ENCODE data around the gene CMYA5.
"Not testable (repeated sequence)": the region's sequence is repeated elsewhere in the genome, so short reads cannot be mapped to it uniquely, and the experiment has no call there.

CMYA5 gene

GRCh38 chr5:79754865-79755555 is 65.4 kb downstream of the CMYA5 start:
- DNase-seq (ENCODE audit: insufficient read length), result no peak
- FAIRE-seq, result no peak
- TF ChIP-seq TAF1 (IDR thresholded peaks at IDR 0.05; ENCODE audit: borderline replicate concordance, low read depth, low read length) (no peak), POLR2A (IDR thresholded peaks at IDR 0.05; ENCODE audit: low read depth, low read length) (no peak), POLR2AphosphoS5 (IDR thresholded peaks at IDR 0.05; ENCODE audit: low read depth, low read length) (no peak)

GRCh38 chr5:79756076-79756475 is 66.4 kb downstream of the CMYA5 start:
- DNase-seq (ENCODE audit: insufficient read length) (no peak), FAIRE-seq (no peak)
- TF ChIP-seq POLR2A (IDR thresholded peaks at IDR 0.05; ENCODE audit: low read depth, low read length) (no peak), POLR2AphosphoS5 (IDR thresholded peaks at IDR 0.05; ENCODE audit: low read depth, low read length) (no peak), TAF1 (IDR thresholded peaks at IDR 0.05; ENCODE audit: borderline replicate concordance, low read depth, low read length) (no peak)

GRCh38 chr5:79759436-79759835 is 69.8 kb downstream of the CMYA5 start:
- DNase-seq (ENCODE audit: insufficient read length), result no peak
- FAIRE-seq, result no peak
- TF ChIP-seq POLR2A (IDR thresholded peaks at IDR 0.05; ENCODE audit: low read depth, low read length) (no peak), TAF1 (IDR thresholded peaks at IDR 0.05; ENCODE audit: borderline replicate concordance, low read depth, low read length) (no peak)

GRCh38 chr5:79759848-79760247 is 70.2 kb downstream of the CMYA5 start:
- no peak for TF ChIP-seq POLR2AphosphoS5 (IDR thresholded peaks at IDR 0.05; ENCODE audit: low read depth, low read length)
- TF ChIP-seq POLR2A (IDR thresholded peaks at IDR 0.05; ENCODE audit: low read depth, low read length), result no peak
- TF ChIP-seq TAF1 (IDR thresholded peaks at IDR 0.05; ENCODE audit: borderline replicate concordance, low read depth, low read length), result no peak
- DNase-seq (ENCODE audit: insufficient read length) (no peak), FAIRE-seq (no peak)

- TF ChIP-seq TAF1 (IDR thresholded peaks at IDR 0.05; ENCODE audit: borderline replicate concordance, low read depth, low read length) (no peak), POLR2A (IDR thresholded peaks at IDR 0.05; ENCODE audit: low read depth, low read length) (no peak), POLR2AphosphoS5 (IDR thresholded peaks at IDR 0.05; ENCODE audit: low read depth, low read length) (no peak)
- DNase-seq (ENCODE audit: insufficient read length), result no peak
- FAIRE-seq, result no peak
Measured at GRCh38 chr5:79762929-79763328, 73.3 kb downstream of the CMYA5 start.

DNA sequence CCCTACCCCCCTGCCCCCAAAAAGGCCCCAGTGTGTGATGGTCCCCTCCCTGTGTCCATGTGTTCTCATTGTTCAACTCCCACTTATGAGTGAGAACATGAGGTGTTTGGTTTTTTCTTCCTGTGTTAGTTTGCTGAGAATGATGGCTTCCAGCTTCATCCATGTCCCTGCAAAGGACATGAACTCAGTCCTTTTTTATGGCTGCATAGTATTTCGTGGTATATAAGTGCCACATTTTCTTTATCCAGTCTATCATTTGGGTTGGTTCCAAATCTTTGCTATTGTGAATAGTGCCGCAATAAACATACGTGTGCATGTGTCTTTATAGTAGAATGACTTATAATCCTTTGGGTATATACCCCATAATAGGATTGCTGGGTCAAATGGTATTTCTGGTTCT is 74.5 kb downstream of the CMYA5 start:
- FAIRE-seq; DNase-seq (ENCODE audit: insufficient read length): not testable (repeated sequence)

DNA sequence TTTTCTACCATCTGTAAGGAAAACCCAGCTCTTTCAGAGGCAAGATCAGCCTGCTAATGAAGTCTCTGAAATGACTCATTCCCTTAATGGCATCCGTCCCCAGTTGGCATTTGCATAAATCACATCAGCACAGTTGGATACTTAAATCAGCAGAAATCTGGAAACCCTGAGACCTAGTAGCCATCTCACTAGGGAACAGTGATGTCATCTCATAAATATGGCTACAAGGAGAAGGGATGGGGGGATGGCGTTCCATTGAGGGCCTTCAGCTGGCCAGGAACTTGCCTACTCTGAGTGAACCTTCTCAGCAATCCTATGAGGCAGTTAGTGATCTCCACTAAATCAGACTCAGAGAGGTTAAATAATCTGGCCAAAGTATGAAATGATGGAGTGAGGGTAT is 81.8 kb downstream of the CMYA5 start:
- TF ChIP-seq POLR2AphosphoS5 (IDR thresholded peaks at IDR 0.05; ENCODE audit: low read depth, low read length) (no peak), POLR2A (IDR thresholded peaks at IDR 0.05; ENCODE audit: low read depth, low read length) (no peak), TAF1 (IDR thresholded peaks at IDR 0.05; ENCODE audit: borderline replicate concordance, low read depth, low read length) (no peak)
- DNase-seq (ENCODE audit: insufficient read length) (no peak), FAIRE-seq (no peak)

- FAIRE-seq, result no peak
- DNase-seq (ENCODE audit: insufficient read length), result no peak
Measured at GRCh38 chr5:79772651-79773050, 83.0 kb downstream of the CMYA5 start.

DNA sequence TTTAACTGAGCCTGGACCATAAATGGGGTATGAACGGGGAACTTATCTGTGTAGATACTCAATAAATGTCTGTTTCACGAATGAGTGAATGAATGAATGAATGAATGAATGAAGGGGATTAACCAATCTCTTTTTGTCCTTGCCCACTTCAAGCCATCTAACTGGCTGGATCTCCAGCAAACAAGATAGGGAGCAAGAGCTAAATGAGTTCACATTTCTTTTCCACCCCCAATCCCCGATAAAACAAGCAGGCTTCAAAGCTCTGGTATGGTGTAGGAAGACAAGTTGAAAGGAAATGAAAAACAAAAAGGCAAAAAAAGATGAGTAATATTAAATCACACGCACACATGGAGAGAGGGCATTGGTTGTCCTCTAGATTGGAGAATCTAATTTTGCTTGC is 84.0 kb downstream of the CMYA5 start:
- FAIRE-seq (no peak), DNase-seq (ENCODE audit: insufficient read length) (no peak)
- no peak for TF ChIP-seq POLR2AphosphoS5 (IDR thresholded peaks at IDR 0.05; ENCODE audit: low read depth, low read length)
- TF ChIP-seq POLR2A (IDR thresholded peaks at IDR 0.05; ENCODE audit: low read depth, low read length), result no peak
- TF ChIP-seq TAF1 (IDR thresholded peaks at IDR 0.05; ENCODE audit: borderline replicate concordance, low read depth, low read length), result no peak

More at GRCh38 chr5:79772651-79773050, 83.0 kb downstream of the CMYA5 start:
- TF ChIP-seq TAF1 (IDR thresholded peaks at IDR 0.05; ENCODE audit: borderline replicate concordance, low read depth, low read length) (no peak), POLR2AphosphoS5 (IDR thresholded peaks at IDR 0.05; ENCODE audit: low read depth, low read length) (no peak), POLR2A (IDR thresholded peaks at IDR 0.05; ENCODE audit: low read depth, low read length) (no peak)

GRCh38 chr5:79774171-79774854 is 84.7 kb downstream of the CMYA5 start:
- DNase-seq (ENCODE audit: insufficient read length), result no peak
- no peak for TF ChIP-seq POLR2AphosphoS5 (IDR thresholded peaks at IDR 0.05; ENCODE audit: low read depth, low read length)
- no peak for TF ChIP-seq POLR2A (IDR thresholded peaks at IDR 0.05; ENCODE audit: low read depth, low read length)
- TF ChIP-seq TAF1 (IDR thresholded peaks at IDR 0.05; ENCODE audit: borderline replicate concordance, low read depth, low read length), result no peak
- no peak for FAIRE-seq

DNA sequence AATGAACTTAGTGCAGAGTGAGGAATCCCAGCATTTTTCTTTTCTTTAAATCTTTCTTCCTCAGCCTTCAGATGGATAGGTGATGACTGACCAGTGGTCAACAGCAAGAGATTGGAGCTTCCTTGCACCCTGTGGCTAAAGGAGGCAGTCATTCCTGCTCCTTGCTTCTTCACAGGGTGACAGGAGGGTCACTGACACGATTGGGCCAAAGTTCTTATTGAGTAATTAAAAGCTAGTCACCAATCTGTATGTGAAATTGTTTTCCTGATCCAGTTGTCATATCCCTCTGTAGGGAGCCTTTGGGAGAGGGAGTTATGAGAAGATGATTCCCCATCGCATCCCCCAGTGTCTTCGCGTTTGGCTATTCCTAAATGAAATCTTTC is 85.2 kb downstream of the CMYA5 start:
- TF ChIP-seq TAF1 (IDR thresholded peaks at IDR 0.05; ENCODE audit: borderline replicate concordance, low read depth, low read length), result no peak
- TF ChIP-seq POLR2AphosphoS5 (IDR thresholded peaks at IDR 0.05; ENCODE audit: low read depth, low read length), result no peak
- TF ChIP-seq POLR2A (IDR thresholded peaks at IDR 0.05; ENCODE audit: low read depth, low read length), result no peak
- FAIRE-seq (no peak), DNase-seq (ENCODE audit: insufficient read length) (no peak)

DNA sequence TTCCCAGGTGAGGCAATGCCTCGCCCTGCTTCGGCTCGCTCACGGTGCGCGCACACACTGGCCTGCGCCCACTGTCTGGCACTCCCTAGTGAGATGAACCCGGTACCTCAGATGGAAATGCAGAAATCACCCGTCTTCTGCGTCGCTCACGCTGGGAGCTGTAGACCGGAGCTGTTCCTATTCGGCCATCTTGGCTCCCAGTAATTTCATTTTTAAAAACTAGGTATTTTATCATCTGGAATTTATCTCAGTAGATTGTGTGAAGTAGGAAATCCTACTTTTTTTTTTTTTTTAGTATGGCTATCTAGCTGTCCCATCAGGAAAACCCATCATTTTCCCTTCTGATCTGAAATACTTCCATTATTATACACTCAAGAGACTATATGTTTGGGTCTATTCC is 95.1 kb downstream of the CMYA5 start:
- not testable (repeated sequence) for DNase-seq (ENCODE audit: insufficient read length); FAIRE-seq
